HFF-Myc (cell line): ENCODE measurements around the gene MAPRE3.
A peak's percentile ranks its signal among the peaks of the same experiment; 100 is the strongest.
"Not testable (repeated sequence)": the region's sequence is repeated elsewhere in the genome, so short reads cannot be mapped to it uniquely, and the experiment has no call there.

Experiments
- DNase-seq: peaks from one replicate; pipeline ENCODE4 v3.0.0-alpha.2; 2011; ENCODE audit warnings: low read depth; ENCODE audit errors: extremely low read depth
- H3K4me3 ChIP-seq: replicated peaks from 2 replicates; pipeline ENCODE4 v1.5.1; 2011; ENCODE audit warnings: low read depth, mild to moderate bottlenecking, control low read depth, low read length
- CTCF ChIP-seq: IDR thresholded peaks from 2 replicates; pipeline ENCODE4 v1.5.1; 2012; ENCODE audit warnings: mild to moderate bottlenecking, low read depth, low read length, control low read depth; ENCODE audit errors: missing control alignments

Gene MAPRE3

GRCh38 chr2:26970244-26970927 is at the start of gene MAPRE3:
MAPRE3 (plus strand) TSS chr2:26970637; CDS start chr2:27022219, 51,582 bp downstream.
- peak within 1 kb of the TSS; percentile 62 for H3K4me3 ChIP-seq
- DNase-seq, result no peak
- no peak for TF ChIP-seq CTCF

GRCh38 chr2:26921323-26921722 is 49.1 kb upstream of the MAPRE3 start:
- no peak for DNase-seq
- H3K4me3 ChIP-seq, result no peak overlapping the region
- no peak for TF ChIP-seq CTCF

DNA sequence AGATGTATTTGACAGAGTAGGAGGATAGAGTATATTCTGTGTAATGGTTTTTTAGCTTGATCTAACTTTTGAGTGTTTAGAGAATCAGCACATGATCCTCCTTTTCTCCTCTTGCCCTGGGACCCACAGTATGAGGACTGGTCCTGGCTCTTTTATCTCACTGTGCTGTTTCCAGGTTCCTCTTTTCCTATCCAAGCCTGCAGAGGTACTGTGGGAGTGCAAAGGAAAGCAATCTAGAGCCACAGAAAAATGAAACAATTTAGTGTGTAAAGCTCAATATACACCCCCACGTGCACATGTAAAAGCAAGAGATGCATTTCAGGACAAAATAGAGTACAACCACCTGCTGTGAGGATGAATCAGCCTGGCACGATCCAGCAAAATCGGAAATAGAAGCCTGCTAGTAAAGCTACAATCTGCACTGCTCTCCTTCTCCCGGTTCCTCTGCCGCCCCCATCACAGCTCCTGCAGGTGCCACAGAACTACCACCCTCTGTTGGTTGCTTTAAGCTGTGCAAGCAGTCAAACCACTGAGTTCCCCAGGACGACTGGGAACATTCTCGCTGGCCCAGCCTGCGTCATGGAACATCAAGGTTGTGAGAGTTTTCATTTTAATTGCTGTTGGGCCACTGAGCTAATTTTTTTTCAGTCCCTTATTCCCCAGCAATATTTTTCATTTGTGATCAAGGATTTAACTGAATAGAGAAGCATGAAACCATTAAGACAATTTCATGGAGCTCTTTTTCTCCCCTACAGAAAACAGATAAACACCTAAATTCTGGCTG is 47.8 kb upstream of the MAPRE3 start:
- peak; percentile 65 for TF ChIP-seq CTCF
- DNase-seq, result peak; percentile 22
- no peak overlapping the region for H3K4me3 ChIP-seq

DNA sequence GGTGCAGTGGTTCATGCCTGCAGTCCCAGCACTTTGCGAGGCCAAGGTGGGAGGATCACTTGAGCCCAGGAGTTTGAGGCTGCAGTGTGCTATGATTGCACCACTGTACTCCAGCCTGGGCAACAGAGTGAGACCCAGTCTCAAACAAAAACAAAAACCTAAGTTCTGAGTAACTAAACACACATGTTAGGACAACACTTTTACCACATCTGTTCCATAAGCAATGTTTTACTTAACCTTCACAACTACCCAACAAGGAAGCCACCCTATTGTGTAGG is 47.3 kb upstream of the MAPRE3 start:
- not testable (repeated sequence) for DNase-seq, H3K4me3 ChIP-seq

DNA sequence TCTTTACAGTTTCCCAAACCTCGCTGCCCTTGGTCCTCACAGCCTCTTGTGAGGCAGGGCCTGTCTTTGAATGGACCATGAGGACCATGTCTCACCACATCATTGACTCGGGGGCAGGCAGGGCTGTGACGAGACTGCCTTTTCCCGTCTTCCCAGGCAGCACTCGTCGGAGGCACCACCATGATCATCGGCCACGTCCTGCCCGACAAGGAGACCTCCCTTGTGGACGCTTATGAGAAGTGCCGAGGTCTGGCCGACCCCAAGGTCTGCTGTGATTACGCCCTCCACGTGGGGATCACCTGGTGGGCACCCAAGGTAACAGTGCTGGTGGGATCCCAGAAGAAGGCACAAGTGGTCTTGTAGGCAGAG is 45.7 kb upstream of the MAPRE3 start:
- H3K4me3 ChIP-seq, result no peak overlapping the region
- TF ChIP-seq CTCF, result no peak
- DNase-seq, result no peak

DNA sequence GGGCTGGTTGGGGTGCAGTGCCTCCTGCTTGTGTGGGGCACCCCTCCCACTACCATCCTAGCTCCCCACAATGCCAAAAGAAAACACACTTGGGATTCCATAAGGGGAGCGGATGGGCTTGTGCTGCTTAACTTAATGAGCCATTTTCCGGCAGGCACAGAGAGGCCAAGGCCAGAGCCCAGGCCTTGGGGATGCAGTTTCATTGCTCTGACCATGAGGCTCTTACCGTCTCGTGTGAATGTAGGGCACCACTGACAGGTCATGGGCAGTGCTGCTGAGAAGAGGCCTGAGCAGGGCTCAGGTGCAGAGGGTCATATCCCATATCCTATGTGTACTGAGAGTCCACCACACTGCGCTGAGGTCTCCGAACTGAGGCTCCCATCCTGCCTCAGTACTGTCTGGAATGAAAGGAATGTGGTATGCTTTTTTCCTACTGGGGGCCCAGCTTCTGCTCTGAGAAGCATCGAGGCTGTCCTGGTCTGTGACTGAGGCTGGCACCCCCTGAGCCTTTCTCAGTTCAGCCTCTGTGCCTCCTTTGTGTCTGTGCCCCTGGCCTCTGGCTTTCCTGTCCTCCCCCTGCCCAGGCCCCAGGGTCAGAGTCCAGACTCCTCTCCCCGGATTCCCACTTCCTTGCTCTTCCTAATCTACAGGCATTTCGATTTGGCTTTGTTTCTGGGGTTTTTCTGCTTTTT is 45.2 kb upstream of the MAPRE3 start:
- no peak for DNase-seq
- H3K4me3 ChIP-seq, result no peak overlapping the region
- TF ChIP-seq CTCF, result no peak

DNA sequence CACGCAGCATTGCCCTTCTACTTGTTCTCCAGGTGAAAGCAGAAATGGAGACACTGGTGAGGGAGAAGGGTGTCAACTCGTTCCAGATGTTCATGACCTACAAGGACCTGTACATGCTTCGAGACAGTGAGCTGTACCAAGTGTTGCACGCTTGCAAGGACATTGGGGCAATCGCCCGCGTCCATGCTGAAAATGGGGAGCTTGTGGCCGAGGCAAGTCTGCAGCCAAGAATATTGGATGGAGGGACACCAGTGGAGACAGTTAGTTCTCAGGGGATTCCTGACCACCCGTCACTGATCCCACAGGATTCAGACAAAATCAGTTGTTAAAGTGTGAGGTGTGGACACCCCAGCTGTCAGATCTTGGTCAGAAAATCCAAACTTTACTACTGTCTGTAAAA is 43.2 kb upstream of the MAPRE3 start:
- TF ChIP-seq CTCF, result no peak
- no peak for DNase-seq
- no peak overlapping the region for H3K4me3 ChIP-seq
